ENCODE data around the gene PPP1R9A.

PPP1R9A gene

GRCh38 chr7:95011146-95011928, 103.9 kb downstream of the PPP1R9A start:
- Histone ChIP-seq H3K9ac (ENCODE audit: low read length) (no peak overlapping the region), H3K27me3 (ENCODE audit: control insufficient read depth, insufficient read depth, low read length) (no peaks in the 10 kb centered on the region), H3K9me3 (ENCODE audit: control insufficient read depth, low read depth, low read length) (no peaks in the 10 kb centered on the region), H3K36me3 (ENCODE audit: control insufficient read depth, low read depth, low read length) (no peaks in the 10 kb centered on the region), H3K4me3 (ENCODE audit: low read length) (no peak overlapping the region), H3K27ac (ENCODE audit: low read length) (no peak overlapping the region), H3K4me1 (ENCODE audit: control insufficient read depth, low read depth, low read length) (no peaks in the 10 kb centered on the region)

GRCh38 chr7:95011995-95012394, 104.6 kb downstream of the PPP1R9A start:
- Histone ChIP-seq H3K9me3 (ENCODE audit: control insufficient read depth, low read depth, low read length) (no peaks in the 10 kb centered on the region), H3K4me1 (ENCODE audit: control insufficient read depth, low read depth, low read length) (no peaks in the 10 kb centered on the region), H3K4me3 (ENCODE audit: low read length) (no peak overlapping the region), H3K27ac (ENCODE audit: low read length) (no peak overlapping the region), H3K36me3 (ENCODE audit: control insufficient read depth, low read depth, low read length) (no peaks in the 10 kb centered on the region), H3K27me3 (ENCODE audit: control insufficient read depth, insufficient read depth, low read length) (no peaks in the 10 kb centered on the region), H3K9ac (ENCODE audit: low read length) (no peak overlapping the region)

GRCh38 chr7:95018021-95018420, 110.6 kb downstream of the PPP1R9A start:
- no peak overlapping the region for H3K27ac ChIP-seq (ENCODE audit: low read length)
- H3K9ac ChIP-seq (ENCODE audit: low read length): no peak overlapping the region
- H3K36me3 ChIP-seq (ENCODE audit: control insufficient read depth, low read depth, low read length): no peaks in the 10 kb centered on the region
- H3K4me1 ChIP-seq (ENCODE audit: control insufficient read depth, low read depth, low read length): no peaks in the 10 kb centered on the region
- H3K27me3 ChIP-seq (ENCODE audit: control insufficient read depth, insufficient read depth, low read length): no peaks in the 10 kb centered on the region
- no peak overlapping the region for H3K4me3 ChIP-seq (ENCODE audit: low read length)
- no peaks in the 10 kb centered on the region for H3K9me3 ChIP-seq (ENCODE audit: control insufficient read depth, low read depth, low read length)

- H3K27me3 ChIP-seq (ENCODE audit: control insufficient read depth, insufficient read depth, low read length): no peaks in the 10 kb centered on the region
- H3K4me1 ChIP-seq (ENCODE audit: control insufficient read depth, low read depth, low read length): peaks cover 4% of the 10 kb centered on the region
- no peaks in the 10 kb centered on the region for H3K36me3 ChIP-seq (ENCODE audit: control insufficient read depth, low read depth, low read length)
- H3K9ac ChIP-seq (ENCODE audit: low read length): no peak overlapping the region
- no peak overlapping the region for H3K27ac ChIP-seq (ENCODE audit: low read length)
- no peak overlapping the region for H3K4me3 ChIP-seq (ENCODE audit: low read length)
- peaks cover 2% of the 10 kb centered on the region for H3K9me3 ChIP-seq (ENCODE audit: control insufficient read depth, low read depth, low read length)
Measured at GRCh38 chr7:95026018-95026417, 118.6 kb downstream of the PPP1R9A start.

GRCh38 chr7:95026421-95027072, 119.2 kb downstream of the PPP1R9A start:
- Histone ChIP-seq H3K36me3 (ENCODE audit: control insufficient read depth, low read depth, low read length) (no peaks in the 10 kb centered on the region), H3K9ac (ENCODE audit: low read length) (no peak overlapping the region), H3K27ac (ENCODE audit: low read length) (no peak overlapping the region), H3K9me3 (ENCODE audit: control insufficient read depth, low read depth, low read length) (peaks cover 2% of the 10 kb centered on the region), H3K4me3 (ENCODE audit: low read length) (no peak overlapping the region), H3K27me3 (ENCODE audit: control insufficient read depth, insufficient read depth, low read length) (no peaks in the 10 kb centered on the region), H3K4me1 (ENCODE audit: control insufficient read depth, low read depth, low read length) (peaks cover 4% of the 10 kb centered on the region)

- Histone ChIP-seq H3K9me3 (ENCODE audit: control insufficient read depth, low read depth, low read length) (peaks cover 2% of the 10 kb centered on the region), H3K27me3 (ENCODE audit: control insufficient read depth, insufficient read depth, low read length) (no peaks in the 10 kb centered on the region), H3K4me1 (ENCODE audit: control insufficient read depth, low read depth, low read length) (peaks cover 4% of the 10 kb centered on the region), H3K27ac (ENCODE audit: low read length) (no peak overlapping the region), H3K4me3 (ENCODE audit: low read length) (no peak overlapping the region), H3K36me3 (ENCODE audit: control insufficient read depth, low read depth, low read length) (no peaks in the 10 kb centered on the region), H3K9ac (ENCODE audit: low read length) (no peak overlapping the region)
Measured at GRCh38 chr7:95027234-95027872, 120.0 kb downstream of the PPP1R9A start.

- Histone ChIP-seq H3K9ac (ENCODE audit: low read length) (no peak overlapping the region), H3K27ac (ENCODE audit: low read length) (no peak overlapping the region), H3K36me3 (ENCODE audit: control insufficient read depth, low read depth, low read length) (no peaks in the 10 kb centered on the region), H3K27me3 (ENCODE audit: control insufficient read depth, insufficient read depth, low read length) (no peaks in the 10 kb centered on the region), H3K4me3 (ENCODE audit: low read length) (no peak overlapping the region), H3K9me3 (ENCODE audit: control insufficient read depth, low read depth, low read length) (peaks cover 2% of the 10 kb centered on the region), H3K4me1 (ENCODE audit: control insufficient read depth, low read depth, low read length) (peaks cover 4% of the 10 kb centered on the region)
Measured at GRCh38 chr7:95028683-95029082, 121.3 kb downstream of the PPP1R9A start.

- Histone ChIP-seq H3K27me3 (ENCODE audit: control insufficient read depth, insufficient read depth, low read length) (no peaks in the 10 kb centered on the region), H3K36me3 (ENCODE audit: control insufficient read depth, low read depth, low read length) (no peaks in the 10 kb centered on the region), H3K4me3 (ENCODE audit: low read length) (no peak overlapping the region), H3K27ac (ENCODE audit: low read length) (no peak overlapping the region), H3K9me3 (ENCODE audit: control insufficient read depth, low read depth, low read length) (no peaks in the 10 kb centered on the region), H3K9ac (ENCODE audit: low read length) (no peak overlapping the region), H3K4me1 (ENCODE audit: control insufficient read depth, low read depth, low read length) (no peaks in the 10 kb centered on the region)
Measured at GRCh38 chr7:95035295-95035694, 127.9 kb downstream of the PPP1R9A start.

GRCh38 chr7:95041031-95041430, 133.6 kb downstream of the PPP1R9A start:
- no peaks in the 10 kb centered on the region for H3K9me3 ChIP-seq (ENCODE audit: control insufficient read depth, low read depth, low read length)
- H3K27me3 ChIP-seq (ENCODE audit: control insufficient read depth, insufficient read depth, low read length): no peaks in the 10 kb centered on the region
- H3K27ac ChIP-seq (ENCODE audit: low read length): no peak overlapping the region
- H3K9ac ChIP-seq (ENCODE audit: low read length): no peak overlapping the region
- H3K4me3 ChIP-seq (ENCODE audit: low read length): no peak overlapping the region
- H3K36me3 ChIP-seq (ENCODE audit: control insufficient read depth, low read depth, low read length): no peaks in the 10 kb centered on the region
- no peaks in the 10 kb centered on the region for H3K4me1 ChIP-seq (ENCODE audit: control insufficient read depth, low read depth, low read length)

- no peaks in the 10 kb centered on the region for H3K36me3 ChIP-seq (ENCODE audit: control insufficient read depth, low read depth, low read length)
- no peak overlapping the region for H3K27ac ChIP-seq (ENCODE audit: low read length)
- no peak overlapping the region for H3K4me3 ChIP-seq (ENCODE audit: low read length)
- no peak overlapping the region for H3K9ac ChIP-seq (ENCODE audit: low read length)
- H3K4me1 ChIP-seq (ENCODE audit: control insufficient read depth, low read depth, low read length): peaks cover 6% of the 10 kb centered on the region
- no peaks in the 10 kb centered on the region for H3K9me3 ChIP-seq (ENCODE audit: control insufficient read depth, low read depth, low read length)
- H3K27me3 ChIP-seq (ENCODE audit: control insufficient read depth, insufficient read depth, low read length): no peaks in the 10 kb centered on the region
Measured at GRCh38 chr7:95045236-95045923, 138.0 kb downstream of the PPP1R9A start.

- Histone ChIP-seq H3K4me1 (ENCODE audit: control insufficient read depth, low read depth, low read length) (peaks cover 6% of the 10 kb centered on the region), H3K27me3 (ENCODE audit: control insufficient read depth, insufficient read depth, low read length) (no peaks in the 10 kb centered on the region), H3K9ac (ENCODE audit: low read length) (no peak overlapping the region), H3K9me3 (ENCODE audit: control insufficient read depth, low read depth, low read length) (no peaks in the 10 kb centered on the region), H3K27ac (ENCODE audit: low read length) (no peak overlapping the region), H3K4me3 (ENCODE audit: low read length) (no peak overlapping the region), H3K36me3 (ENCODE audit: control insufficient read depth, low read depth, low read length) (no peaks in the 10 kb centered on the region)
Measured at GRCh38 chr7:95046494-95047240, 139.3 kb downstream of the PPP1R9A start.

All from iPS-18a (cell line).